ENCODE results near the gene ASB11. TPM values are rescaled to one million over a fixed set of nuclear protein-coding genes. Genes with fewer than 3 reads are reported as not detected.

ASB11 gene
- total RNA-seq, 2 donors from 2014 or later = 61.6 to 65.9 TPM

GRCh38 chrX:15242899-15243555 is 72.4 kb downstream of the ASB11 start:
- DNase-seq (no peak), ATAC-seq (no peak)
- intact Hi-C loops (cut with DNase I) = loop anchor here in 1 of 2 donors (2.0 kb wide), 1 partner anchor 1204 kb away; no protein-coding TSS in a partner anchor

GRCh38 chrX:15241301-15241700 is 74.1 kb downstream of the ASB11 start:
- ATAC-seq (no peak), DNase-seq (no peak)
- intact Hi-C loops (cut with DNase I) = no loop called here

- ATAC-seq = no peak
- intact Hi-C loops (cut with DNase I) = no loop called here
- no peak for DNase-seq
Measured at GRCh38 chrX:15240414-15240813, 75.0 kb downstream of the ASB11 start.

DNA sequence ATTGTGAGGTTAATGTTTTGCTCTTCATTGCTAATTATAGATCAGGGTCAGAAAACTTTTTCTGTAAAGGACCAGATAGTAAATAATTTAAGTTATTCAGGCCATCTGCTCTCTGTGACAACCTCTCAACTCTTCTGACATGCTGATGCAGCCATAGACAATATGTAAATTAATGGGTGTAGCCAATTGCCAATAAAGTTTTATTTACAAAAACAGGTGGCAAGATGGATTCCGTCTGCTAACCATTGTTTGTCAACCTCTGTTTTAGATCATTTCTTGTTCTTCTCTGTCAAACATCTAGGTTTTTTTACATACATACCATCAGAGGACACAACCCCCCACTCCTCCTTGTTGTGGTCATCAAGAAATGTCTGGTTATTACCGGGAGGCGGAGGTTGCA is 79.3 kb downstream of the ASB11 start:
- no peak for DNase-seq
- intact Hi-C loops (cut with DNase I) = no loop called here
- no peak for ATAC-seq

DNA sequence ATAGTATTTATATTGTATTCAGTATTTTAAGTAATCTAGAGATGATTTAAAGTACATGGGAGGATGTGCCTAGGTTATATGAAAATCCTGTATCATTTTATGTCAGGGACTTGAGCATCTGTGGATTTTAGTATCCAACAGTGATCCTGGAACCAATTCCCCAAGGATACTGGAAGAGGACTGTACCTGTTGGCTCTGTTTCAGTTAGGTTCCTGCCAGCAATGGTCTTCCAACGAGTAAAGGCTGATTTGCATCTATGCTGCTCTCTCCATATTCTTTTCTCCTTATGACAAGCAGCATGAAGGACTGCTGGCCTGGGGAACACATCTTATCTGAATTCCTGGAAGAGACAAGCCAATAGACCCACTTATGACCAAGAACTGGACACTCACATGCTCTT is 80.4 kb downstream of the ASB11 start:
- intact Hi-C loops (cut with DNase I) = no loop called here
- DNase-seq = no peak
- no peak for ATAC-seq

- no peak for DNase-seq
- intact Hi-C loops (cut with DNase I) = no loop called here
- ATAC-seq = no peak
Measured at GRCh38 chrX:15233416-15234015, 81.9 kb downstream of the ASB11 start.

Other genes with a start within 250 kb of the ASB11 start
- 1 to 10 TPM; 1.3 to 1.4 TPM for gene ASB9, start 45.6 kb downstream of the ASB11 start, total RNA-seq
- 1 to 10 TPM; 2.9 to 6.3 TPM for gene PIGA, start 19.9 kb upstream of the ASB11 start, total RNA-seq
- gene VEGFD, start 68.8 kb upstream of the ASB11 start, total RNA-seq = 10 to 100 TPM in 1 of 2 donors, 1 to 10 TPM in 1; 2.5 to 13.9 TPM
- 10 to 100 TPM in 1 of 2 donors, 1 to 10 TPM in 1; 8.7 to 14.8 TPM for gene PIR, start 177.7 kb upstream of the ASB11 start, total RNA-seq
- 10 to 100 TPM in 1 of 2 donors, 1 to 10 TPM in 1; 1.6 to 16.8 TPM for gene BMX, start 185.2 kb upstream of the ASB11 start, total RNA-seq

Measured in left cardiac atrium (tissue), 4 donors.